ENCODE results near the gene PINLYP. TPM values are rescaled to one million over a fixed set of nuclear protein-coding genes. Genes with fewer than 3 reads are reported as not detected.

PINLYP gene
- total and polyA plus RNA-seq, 11 donors: 0.76 to 4.3 (median 1.2) TPM; not detected in 1

DNA sequence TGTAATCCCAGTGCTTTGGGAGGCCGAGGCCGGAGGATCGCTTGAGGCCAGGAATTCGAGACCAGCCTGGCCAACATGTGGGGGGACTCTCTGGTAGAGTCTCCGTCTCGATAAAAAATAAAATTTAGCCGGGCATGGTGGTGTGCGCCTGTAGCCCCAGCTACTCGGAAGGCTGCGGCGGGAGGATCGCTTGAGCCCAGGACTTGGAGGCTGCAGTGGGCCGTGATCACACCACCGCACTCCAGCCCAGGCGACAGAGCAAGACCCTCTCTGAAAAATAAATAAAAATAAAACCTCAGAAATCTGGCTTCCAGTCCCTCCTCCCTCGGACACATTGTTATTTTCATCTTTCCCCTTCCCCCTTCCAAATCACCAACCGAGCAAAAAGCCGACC is 20.0 kb downstream of the PINLYP start:
- intact Hi-C loops (cut with DNase I): loop anchor here in 4 of 10 donors (2.0 to 10.0 kb wide), 5 partner anchors 15 to 63 kb away; partner anchors contain the start of gene ZNF575 (in 2 of the 4)
- peaks cover 0 to 61% (median 54%) of the 10 kb centered on the region in 9 donors for H3K36me3 ChIP-seq
- ATAC-seq: peak; percentile 0 to 32 (median 10)
- WGBS, 4 donors: 1 to 5% (median 2%) methylated on average over 14 to 18 of the region's 18 CpGs
- no peak for DNase-seq
- no peaks in the 10 kb centered on the region for H3K9me3 ChIP-seq
- peaks cover 8 to 41% (median 32%) of the 10 kb centered on the region in 12 donors for H3K4me1 ChIP-seq
- H3K27me3 ChIP-seq: no peaks in the 10 kb centered on the region
- TF ChIP-seq, protein P1, sequence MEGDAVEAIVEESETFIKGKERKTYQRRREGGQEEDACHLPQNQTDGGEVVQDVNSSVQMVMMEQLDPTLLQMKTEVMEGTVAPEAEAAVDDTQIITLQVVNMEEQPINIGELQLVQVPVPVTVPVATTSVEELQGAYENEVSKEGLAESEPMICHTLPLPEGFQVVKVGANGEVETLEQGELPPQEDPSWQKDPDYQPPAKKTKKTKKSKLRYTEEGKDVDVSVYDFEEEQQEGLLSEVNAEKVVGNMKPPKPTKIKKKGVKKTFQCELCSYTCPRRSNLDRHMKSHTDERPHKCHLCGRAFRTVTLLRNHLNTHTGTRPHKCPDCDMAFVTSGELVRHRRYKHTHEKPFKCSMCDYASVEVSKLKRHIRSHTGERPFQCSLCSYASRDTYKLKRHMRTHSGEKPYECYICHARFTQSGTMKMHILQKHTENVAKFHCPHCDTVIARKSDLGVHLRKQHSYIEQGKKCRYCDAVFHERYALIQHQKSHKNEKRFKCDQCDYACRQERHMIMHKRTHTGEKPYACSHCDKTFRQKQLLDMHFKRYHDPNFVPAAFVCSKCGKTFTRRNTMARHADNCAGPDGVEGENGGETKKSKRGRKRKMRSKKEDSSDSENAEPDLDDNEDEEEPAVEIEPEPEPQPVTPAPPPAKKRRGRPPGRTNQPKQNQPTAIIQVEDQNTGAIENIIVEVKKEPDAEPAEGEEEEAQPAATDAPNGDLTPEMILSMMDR (IDR thresholded peaks at IDR 0.05): no peak
- no peak for TF ChIP-seq POLR2A (IDR thresholded peaks at IDR 0.05)
- peak overlapping the region; percentile 45 to 90 (median 74) for H3K4me3 ChIP-seq
- peak overlapping the region in 11 of 12 donors; percentile 74 to 99 (median 92) for H3K27ac ChIP-seq

DNA sequence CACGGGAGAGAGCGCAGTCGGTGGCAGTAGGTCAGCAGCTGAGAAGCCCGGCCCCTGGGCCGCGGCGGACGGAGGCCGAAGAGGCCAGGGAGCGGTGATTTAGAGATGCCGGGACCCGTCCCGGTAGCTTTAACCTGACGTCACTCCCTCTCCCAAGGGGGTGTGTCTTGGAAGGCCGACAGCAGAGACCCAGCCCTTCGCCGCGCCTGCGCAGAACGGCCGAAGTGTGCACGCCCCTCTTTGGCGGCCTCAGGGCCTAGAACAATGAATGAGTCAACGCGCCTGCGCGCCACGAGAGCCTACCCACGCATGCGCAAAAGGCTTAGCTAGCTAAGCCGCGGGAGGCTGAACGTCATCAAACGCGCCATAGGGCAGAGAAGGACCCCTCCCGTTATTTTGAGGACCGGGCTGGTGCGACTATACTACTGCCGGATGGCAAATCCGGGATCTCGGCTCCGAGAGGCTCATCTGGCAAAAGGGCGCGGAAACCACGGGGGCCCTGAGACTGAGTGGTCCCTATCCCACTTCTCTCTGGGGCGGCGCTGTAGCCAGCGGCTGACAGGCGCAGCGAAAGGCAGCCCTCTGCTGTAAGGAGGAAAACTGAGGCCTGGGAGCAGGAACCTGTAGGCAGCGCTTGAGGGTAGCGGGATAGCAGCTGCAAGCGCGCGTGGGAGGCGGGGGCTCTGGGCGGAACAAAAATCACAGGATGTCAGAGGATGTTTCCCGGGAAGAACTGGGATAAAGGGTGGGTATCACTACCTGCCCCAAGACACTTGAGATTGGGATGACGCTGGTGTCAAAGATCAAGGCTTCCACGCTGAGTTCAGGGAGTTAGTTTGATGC is 20.6 kb downstream of the PINLYP start, which contains the start of the genes IRGQ and ZNF576:
IRGQ (minus strand) TSS at position 136 of the 843 bp plus-strand sequence. CDS start 796 bp downstream, outside the sequence.
ZNF576 (plus strand) TSS at position 597 of the 843 bp plus-strand sequence. CDS start 514 bp downstream, outside the sequence.
- intact Hi-C loops (cut with DNase I): loop anchor here in 8 of 10 donors (1.0 to 10.0 kb wide), 12 partner anchors 15 to 72 kb away; partner anchors contain the start of genes PINLYP (in 6 of the 8), XRCC1 (in 6 of the 8), ZNF575 (in 4 of the 8) and ZNF428 (in 1 of the 8)
- DNase-seq (peak; percentile 100), ATAC-seq (peak; percentile 93 to 96 (median 95))
- WGBS, 4 donors: 0 to 1% (median 0%) methylated on average over 38 to 60 of the region's 60 CpGs
- Histone ChIP-seq H3K27me3 (no peaks in the 10 kb centered on the region), H3K4me1 (peaks cover 8 to 41% (median 32%) of the 10 kb centered on the region in 12 donors), H3K4me3 (peak within 1 kb of the TSS; percentile 47 to 90 (median 75)), H3K36me3 (peaks cover 0 to 61% (median 54%) of the 10 kb centered on the region in 9 donors), H3K9me3 (no peaks in the 10 kb centered on the region), H3K27ac (peak within 1 kb of the TSS; percentile 93 to 100 (median 96))
- TF ChIP-seq POLR2A (IDR thresholded peaks at IDR 0.05): peak in 1 of 2 donors; percentile 75
- TF ChIP-seq, protein P1 (IDR thresholded peaks at IDR 0.05): no peak

DNA sequence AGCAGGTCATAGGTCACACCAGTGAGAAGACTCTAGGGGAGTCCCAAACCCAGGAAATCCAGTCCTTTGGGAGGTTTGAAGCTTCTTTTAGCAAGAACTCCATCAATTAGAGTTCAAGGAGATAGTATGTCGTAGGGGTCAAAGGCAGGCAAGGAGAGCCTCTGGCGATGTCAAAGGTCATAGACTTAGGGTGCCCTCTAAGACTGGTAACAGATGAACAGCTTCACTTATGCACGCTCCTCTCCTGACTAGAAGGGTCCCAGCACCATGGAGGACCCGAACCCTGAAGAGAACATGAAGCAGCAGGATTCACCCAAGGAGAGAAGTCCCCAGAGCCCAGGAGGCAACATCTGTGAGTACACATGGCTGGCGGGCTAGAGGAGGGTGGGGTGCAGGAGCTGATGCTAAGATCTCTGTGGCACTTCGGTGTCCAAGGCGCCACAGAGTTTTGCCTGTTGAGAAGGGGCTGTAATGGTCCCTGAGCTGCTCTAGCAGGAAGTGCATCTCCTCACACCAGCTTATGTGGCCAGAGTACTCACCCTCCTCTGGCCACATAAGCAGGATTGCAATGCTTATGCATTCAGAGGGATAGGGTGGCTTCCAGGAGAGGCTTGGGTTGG is 21.4 kb downstream of the PINLYP start:
- ATAC-seq (no peak), DNase-seq (no peak)
- peaks cover 8 to 46% (median 35%) of the 10 kb centered on the region in 12 donors for H3K4me1 ChIP-seq
- H3K9me3 ChIP-seq: no peaks in the 10 kb centered on the region
- peaks cover 0 to 61% (median 52%) of the 10 kb centered on the region in 9 donors for H3K36me3 ChIP-seq
- TF ChIP-seq, protein P1 (IDR thresholded peaks at IDR 0.05): no peak
- no peak for TF ChIP-seq POLR2A (IDR thresholded peaks at IDR 0.05)
- peak overlapping the region; percentile 47 to 90 (median 74) for H3K4me3 ChIP-seq
- no peaks in the 10 kb centered on the region for H3K27me3 ChIP-seq
- intact Hi-C loops (cut with DNase I): loop anchor here in 7 of 10 donors (1.0 to 10.0 kb wide), 10 partner anchors 22 to 71 kb away; partner anchors contain the start of genes PINLYP (in 6 of the 7), XRCC1 (in 6 of the 7), ZNF575 (in 4 of the 7) and ZNF428 (in 1 of the 7)
- H3K27ac ChIP-seq: peak overlapping the region in 11 of 12 donors; percentile 93 to 100 (median 97)
- WGBS, 4 donors: 11 to 26% (median 25%) methylated on average over 5 to 7 of the region's 7 CpGs
